Stimulated activated naive CD8-positive, alpha-beta T cell treated with anti-CD3 and anti-CD28 coated beads, Interleukin-15, amount 100 ng/mL, for 72 hours (primary cell): ENCODE measurements around the gene VIPR2.
A peak's percentile ranks its signal among the peaks of the same experiment; 100 is the strongest.

Experiments
- ATAC-seq: fragments of 150-1000 bp; cut with Tn5 transposase; 2 replicates; pipeline ENCODE4 v1.10.0; 2021; ENCODE audit warnings: mild to moderate bottlenecking, moderate library complexity
- DNase-seq, 2 donors: peaks; one replicate each; pipeline ENCODE4 v3.0.0; 2021 to 2022
- H3K27ac Mint-ChIP-seq, 2 donors: one replicate each; pipeline ENCODE4 v1.8.0; 2022; ENCODE audit warnings: mild to moderate bottlenecking in 2 of 2, mixed read lengths in 2 of 2, moderate library complexity in 2 of 2
- H3K27me3 Mint-ChIP-seq: one replicate; pipeline ENCODE4 v1.8.0; 2022; ENCODE audit warnings: mixed read lengths
- H3K4me1 Mint-ChIP-seq: one replicate; pipeline ENCODE4 v1.8.0; 2022; ENCODE audit warnings: mild to moderate bottlenecking, mixed read lengths
- H3K4me3 Mint-ChIP-seq, 2 donors: one replicate each; pipeline ENCODE4 v1.8.0; 2022; ENCODE audit warnings: mild to moderate bottlenecking in 2 of 2, mixed read lengths in 2 of 2, moderate library complexity in 1 of 2
- H3K9me3 Mint-ChIP-seq, 2 donors: one replicate each; pipeline ENCODE4 v1.8.0; 2022; ENCODE audit warnings: mixed read lengths in 2 of 2

VIPR2 gene

GRCh38 chr7:159121068-159121467 lies 23.6 kb downstream of the VIPR2 start:
- peaks cover 10% of the 10 kb centered on the region for H3K27me3 Mint-ChIP-seq
- no peak overlapping the region for H3K4me3 Mint-ChIP-seq
- no peaks in the 10 kb centered on the region for H3K9me3 Mint-ChIP-seq
- no peak overlapping the region for H3K27ac Mint-ChIP-seq
- ATAC-seq: no peak
- no peak for DNase-seq
- H3K4me1 Mint-ChIP-seq: no peaks in the 10 kb centered on the region

GRCh38 chr7:159120540-159120919 lies 24.1 kb downstream of the VIPR2 start:
- peaks cover 10% of the 10 kb centered on the region for H3K27me3 Mint-ChIP-seq
- ATAC-seq (no peak), DNase-seq (no peak)
- no peak overlapping the region for H3K4me3 Mint-ChIP-seq
- H3K27ac Mint-ChIP-seq: no peak overlapping the region
- no peaks in the 10 kb centered on the region for H3K4me1 Mint-ChIP-seq
- no peaks in the 10 kb centered on the region for H3K9me3 Mint-ChIP-seq

GRCh38 chr7:159119851-159120539 lies 24.7 kb downstream of the VIPR2 start:
- H3K4me3 Mint-ChIP-seq: no peak overlapping the region
- H3K27ac Mint-ChIP-seq: no peak overlapping the region
- DNase-seq (no peak), ATAC-seq (no peak)
- no peaks in the 10 kb centered on the region for H3K4me1 Mint-ChIP-seq
- peaks cover 9% of the 10 kb centered on the region for H3K27me3 Mint-ChIP-seq
- H3K9me3 Mint-ChIP-seq: no peaks in the 10 kb centered on the region

DNA sequence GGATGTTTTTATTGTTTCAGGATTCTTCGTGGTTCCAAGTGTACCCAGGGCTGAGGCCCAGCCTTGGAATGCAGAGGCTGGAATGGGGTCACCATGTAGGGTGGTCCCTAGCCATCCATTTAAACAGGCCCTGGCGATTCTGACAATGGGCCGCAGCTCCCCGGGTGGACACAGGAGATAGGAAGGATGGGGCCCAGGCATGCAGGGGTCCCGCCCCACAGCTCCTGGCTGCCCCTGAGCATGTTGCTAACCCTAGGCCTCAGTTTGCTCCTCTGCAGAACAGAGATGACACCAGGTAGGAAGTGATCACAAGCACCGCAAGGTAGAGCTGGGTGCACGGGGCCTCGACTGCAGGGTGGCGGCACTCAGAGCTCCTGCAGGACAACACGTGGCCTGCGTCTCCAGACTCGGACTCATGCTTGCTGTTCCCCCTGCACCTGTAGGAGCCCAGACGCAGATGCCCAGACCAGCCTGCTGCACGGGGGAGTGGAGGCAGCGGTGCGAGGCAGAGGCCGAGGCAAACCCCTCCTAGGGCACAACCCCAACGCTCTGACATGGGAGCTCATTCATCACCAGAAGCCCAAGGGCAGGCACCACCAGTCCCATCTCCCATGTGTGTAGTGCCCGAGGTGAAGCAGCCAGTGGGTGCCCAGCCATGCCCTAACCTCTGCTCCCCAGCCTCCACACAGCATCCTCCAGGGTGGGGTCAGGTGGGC lies 25.5 kb downstream of the VIPR2 start:
- Mint-ChIP-seq H3K9me3 (no peaks in the 10 kb centered on the region), H3K27ac (no peak overlapping the region), H3K4me1 (no peaks in the 10 kb centered on the region), H3K4me3 (no peak overlapping the region), H3K27me3 (peaks cover 13% of the 10 kb centered on the region)
- DNase-seq (no peak), ATAC-seq (peak; percentile 18)

GRCh38 chr7:159118623-159119022 lies 26.0 kb downstream of the VIPR2 start:
- DNase-seq (no peak), ATAC-seq (no peak)
- Mint-ChIP-seq H3K4me1 (no peaks in the 10 kb centered on the region), H3K27me3 (peaks cover 19% of the 10 kb centered on the region), H3K9me3 (no peaks in the 10 kb centered on the region), H3K4me3 (no peak overlapping the region), H3K27ac (no peak overlapping the region)

DNA sequence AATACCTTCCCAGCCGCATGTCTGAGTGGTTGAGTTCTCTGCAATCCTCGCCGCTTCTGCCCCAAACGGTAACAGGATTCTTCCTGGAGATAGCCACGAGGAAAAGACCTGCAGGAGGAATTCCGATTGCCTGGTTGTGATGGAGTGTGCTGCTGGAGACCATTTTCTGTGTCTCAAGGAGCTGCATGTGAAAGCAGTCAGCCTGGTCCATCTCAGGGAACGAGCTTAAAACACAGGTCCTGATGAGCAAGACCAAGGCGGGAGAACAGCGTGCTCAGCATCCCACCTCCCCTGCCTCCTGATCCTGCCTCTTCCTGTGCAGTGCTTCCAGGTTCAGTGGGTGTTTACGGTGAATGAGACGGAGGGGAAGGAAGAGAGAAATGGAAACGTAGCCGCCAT lies 26.5 kb downstream of the VIPR2 start:
- Mint-ChIP-seq H3K4me3 (no peak overlapping the region), H3K27me3 (peaks cover 23% of the 10 kb centered on the region), H3K9me3 (no peaks in the 10 kb centered on the region), H3K4me1 (no peaks in the 10 kb centered on the region), H3K27ac (no peak overlapping the region)
- ATAC-seq (no peak), DNase-seq (no peak)

- DNase-seq: no peak
- ATAC-seq: no peak
- H3K4me3 Mint-ChIP-seq: no peak overlapping the region
- no peak overlapping the region for H3K27ac Mint-ChIP-seq
- H3K4me1 Mint-ChIP-seq: no peaks in the 10 kb centered on the region
- no peaks in the 10 kb centered on the region for H3K9me3 Mint-ChIP-seq
- peaks cover 24% of the 10 kb centered on the region for H3K27me3 Mint-ChIP-seq
These were observed 27.1 kb downstream of the VIPR2 start for GRCh38 chr7:159117366-159118196.

DNA sequence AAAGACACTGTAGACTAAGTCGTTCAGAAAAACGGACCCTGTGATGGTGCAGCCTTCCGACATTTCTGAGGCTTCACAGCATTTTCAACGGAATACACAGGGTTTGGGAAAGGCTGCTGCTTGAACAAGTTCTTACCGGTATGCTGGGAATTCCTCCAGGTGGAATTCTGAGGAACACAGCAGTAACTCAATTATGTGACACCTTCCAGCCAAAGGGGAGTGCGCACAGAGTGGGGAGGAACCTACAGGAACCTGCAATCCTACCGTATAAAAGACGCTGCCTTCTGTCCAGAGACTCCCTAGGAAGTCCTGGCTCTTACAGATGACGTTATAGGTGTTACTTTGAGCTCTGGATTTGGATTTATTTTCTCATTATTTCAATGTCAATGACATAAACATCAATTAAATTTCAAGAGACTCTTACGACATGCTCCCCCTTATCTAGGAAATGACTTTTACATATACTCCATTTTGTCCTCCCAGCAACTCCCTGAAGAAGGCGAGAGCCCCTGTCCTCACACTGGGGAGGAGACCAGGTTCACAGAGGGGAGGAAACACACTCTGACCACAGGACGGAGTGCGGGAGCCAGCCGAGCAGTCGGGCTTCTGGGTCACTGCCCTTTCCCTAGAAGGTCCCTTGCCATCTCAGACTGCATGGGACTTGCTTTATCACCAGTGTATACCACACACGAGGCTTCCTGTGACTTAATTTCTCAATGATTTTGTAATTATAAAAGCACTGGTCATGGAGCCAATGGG lies 27.9 kb downstream of the VIPR2 start:
- H3K27me3 Mint-ChIP-seq: peaks cover 30% of the 10 kb centered on the region
- H3K9me3 Mint-ChIP-seq: no peaks in the 10 kb centered on the region
- no peak overlapping the region for H3K27ac Mint-ChIP-seq

DNA sequence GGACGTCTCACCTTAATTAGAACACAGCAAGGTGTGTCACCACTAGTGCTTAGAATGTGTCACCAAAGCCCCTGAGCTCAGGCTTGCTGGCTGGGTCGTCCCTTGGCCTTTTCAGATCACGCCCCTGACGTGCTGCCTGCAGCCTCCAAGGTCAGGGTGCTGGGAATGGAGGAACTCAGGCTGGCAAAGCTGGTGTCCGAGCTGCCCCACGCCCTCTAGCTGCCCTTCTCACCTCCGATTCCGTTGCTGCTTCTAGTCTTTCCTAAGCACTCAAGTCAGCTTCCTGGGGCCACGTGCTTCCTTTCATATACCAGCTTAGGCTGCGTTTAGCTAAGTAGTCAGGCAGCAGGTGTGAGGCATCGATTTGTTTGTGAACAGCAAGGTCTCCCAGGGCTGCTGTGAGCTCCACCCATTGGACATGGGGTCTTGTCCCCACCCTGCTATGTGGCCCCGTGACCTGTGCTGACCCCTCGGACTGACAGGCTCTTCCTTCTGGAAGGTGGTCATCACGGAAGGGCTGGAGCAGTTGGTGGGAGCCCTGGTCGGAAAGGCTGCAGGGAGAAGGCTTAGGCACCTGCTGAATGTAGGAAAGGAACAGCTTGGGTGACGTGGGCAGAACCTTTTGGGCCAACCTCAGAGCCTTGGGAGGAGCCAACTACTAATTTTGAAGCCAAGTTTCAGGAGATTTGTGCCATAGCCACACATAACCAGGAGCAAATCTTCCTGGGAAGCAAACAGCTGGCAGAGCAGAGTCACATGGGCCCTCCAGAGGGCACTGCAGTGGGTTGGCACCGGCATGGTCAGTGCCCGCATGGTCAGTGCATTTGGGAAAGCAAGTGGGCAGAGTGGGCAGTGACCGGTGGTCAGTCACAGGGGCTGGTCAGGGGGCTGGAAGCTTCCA lies 28.8 kb downstream of the VIPR2 start:
- peaks cover 5% of the 10 kb centered on the region for H3K4me1 Mint-ChIP-seq
- no peak overlapping the region for H3K4me3 Mint-ChIP-seq
- H3K27me3 Mint-ChIP-seq: peaks cover 30% of the 10 kb centered on the region
- ATAC-seq: no peak
- peak overlapping the region in 1 of 2 donors; percentile 21 for H3K27ac Mint-ChIP-seq
- DNase-seq: no peak
- H3K9me3 Mint-ChIP-seq: no peaks in the 10 kb centered on the region

More for the DNA sequence above, 27.9 kb downstream of the VIPR2 start:
- Mint-ChIP-seq H3K4me1 (peaks cover 5% of the 10 kb centered on the region), H3K4me3 (no peak overlapping the region)
- DNase-seq (no peak), ATAC-seq (no peak)

DNA sequence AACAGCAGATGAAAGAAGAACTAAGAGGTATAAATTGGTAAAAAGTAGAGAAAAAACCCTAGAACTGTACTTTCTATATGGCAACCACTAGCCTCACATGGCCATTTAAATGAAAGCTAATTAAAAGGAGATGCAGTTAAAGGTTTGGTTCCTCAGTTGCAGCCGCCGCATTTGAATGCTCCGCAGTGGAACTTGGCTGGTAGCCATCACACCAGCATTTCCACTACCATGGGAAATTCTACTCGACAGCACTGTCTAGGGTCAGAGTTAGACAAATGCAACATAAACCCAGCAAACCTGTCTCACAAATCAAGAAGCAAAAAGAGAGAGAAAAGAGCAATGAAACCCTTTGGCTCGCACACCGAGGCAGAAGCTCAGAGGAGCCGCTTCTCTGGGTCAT lies 29.7 kb downstream of the VIPR2 start:
- ATAC-seq (no peak), DNase-seq (no peak)
- H3K27me3 Mint-ChIP-seq: peaks cover 30% of the 10 kb centered on the region
- no peak overlapping the region for H3K4me3 Mint-ChIP-seq
- peaks cover 5% of the 10 kb centered on the region for H3K4me1 Mint-ChIP-seq
- no peaks in the 10 kb centered on the region for H3K9me3 Mint-ChIP-seq
- no peak overlapping the region for H3K27ac Mint-ChIP-seq

- Mint-ChIP-seq H3K27ac (no peak overlapping the region), H3K9me3 (no peaks in the 10 kb centered on the region), H3K27me3 (peaks cover 36% of the 10 kb centered on the region), H3K4me1 (peaks cover 5% of the 10 kb centered on the region), H3K4me3 (no peak overlapping the region)
- no peak for DNase-seq
- no peak for ATAC-seq
These were observed 30.6 kb downstream of the VIPR2 start for GRCh38 chr7:159114096-159114495.

- ATAC-seq (no peak), DNase-seq (no peak)
- Mint-ChIP-seq H3K9me3 (no peaks in the 10 kb centered on the region), H3K27ac (no peak overlapping the region), H3K4me3 (no peak overlapping the region), H3K27me3 (peaks cover 36% of the 10 kb centered on the region), H3K4me1 (peaks cover 5% of the 10 kb centered on the region)
These were observed 31.6 kb downstream of the VIPR2 start for GRCh38 chr7:159113056-159113455.

DNA sequence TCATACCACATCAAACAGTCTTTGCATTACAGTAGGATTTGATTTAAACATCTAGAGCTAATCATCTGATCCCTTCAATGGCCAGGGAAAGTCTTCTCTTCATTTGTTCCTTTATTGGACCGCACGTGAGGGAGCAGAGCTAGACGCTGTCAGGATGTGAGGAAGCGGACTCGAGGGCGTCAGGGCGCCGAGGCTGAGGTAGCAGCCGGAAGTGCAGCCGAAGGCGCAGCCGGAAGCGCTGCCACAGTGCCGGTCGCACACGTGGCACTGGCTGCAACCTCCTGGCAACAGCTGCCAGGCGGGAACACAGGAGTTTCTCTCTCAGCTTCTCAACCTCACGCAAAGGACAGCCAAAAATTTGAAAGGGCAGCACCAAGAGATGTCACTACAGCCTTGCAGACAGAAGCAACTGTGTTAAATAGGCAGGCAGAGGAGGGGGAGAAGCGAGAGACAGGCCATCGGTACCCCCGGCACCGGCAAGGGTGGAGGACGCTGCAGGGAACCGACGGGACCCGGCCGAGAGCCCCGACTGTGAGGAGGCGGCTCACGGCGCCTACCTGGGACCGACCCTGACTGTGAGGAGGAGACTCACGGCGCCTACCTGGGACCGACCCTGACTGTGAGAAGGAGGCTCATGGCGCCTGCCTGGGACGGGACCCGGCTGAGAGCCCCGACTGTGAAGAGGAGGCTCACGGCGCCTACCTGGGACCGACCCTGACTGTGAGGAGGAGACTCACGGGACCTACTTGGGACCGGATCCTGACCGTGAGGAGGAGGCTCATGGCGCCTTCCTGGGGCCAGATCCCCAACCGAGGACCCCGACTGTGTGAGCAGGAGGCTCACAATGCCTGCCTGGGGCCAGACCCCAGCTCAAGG lies 32.3 kb downstream of the VIPR2 start:
- Mint-ChIP-seq H3K4me3 (peak overlapping the region in 1 of 2 donors; percentile 10), H3K27me3 (peaks cover 36% of the 10 kb centered on the region), H3K4me1 (peaks cover 5% of the 10 kb centered on the region), H3K27ac (peak overlapping the region in 1 of 2 donors; percentile 76), H3K9me3 (no peaks in the 10 kb centered on the region)
- no peak for DNase-seq
- ATAC-seq: peak; percentile 40

GRCh38 chr7:159109653-159110035 lies 35.0 kb downstream of the VIPR2 start:
- H3K9me3 Mint-ChIP-seq: no peaks in the 10 kb centered on the region

More at GRCh38 chr7:159109653-159110035, 35.0 kb downstream of the VIPR2 start:
- Mint-ChIP-seq H3K4me3 (no peak overlapping the region), H3K27ac (peak overlapping the region in 1 of 2 donors; percentile 65), H3K27me3 (peaks cover 43% of the 10 kb centered on the region), H3K4me1 (peaks cover 5% of the 10 kb centered on the region)
- DNase-seq: no peak
- ATAC-seq: no peak
